GM20431 (cell line): Measurements from ENCODE around the gene MARCHF4.

Experiments
- in situ Hi-C: fragments of 300-500 bp; cut with MseI, MboI; formaldehyde crosslinking; loops from one replicate; pipeline ENCODE4 v1.15.0; 2020; ENCODE audit warnings: low sequenced_read_pairs; ENCODE audit not compliant: unreplicated experiment

The MARCHF4 gene, protein sequence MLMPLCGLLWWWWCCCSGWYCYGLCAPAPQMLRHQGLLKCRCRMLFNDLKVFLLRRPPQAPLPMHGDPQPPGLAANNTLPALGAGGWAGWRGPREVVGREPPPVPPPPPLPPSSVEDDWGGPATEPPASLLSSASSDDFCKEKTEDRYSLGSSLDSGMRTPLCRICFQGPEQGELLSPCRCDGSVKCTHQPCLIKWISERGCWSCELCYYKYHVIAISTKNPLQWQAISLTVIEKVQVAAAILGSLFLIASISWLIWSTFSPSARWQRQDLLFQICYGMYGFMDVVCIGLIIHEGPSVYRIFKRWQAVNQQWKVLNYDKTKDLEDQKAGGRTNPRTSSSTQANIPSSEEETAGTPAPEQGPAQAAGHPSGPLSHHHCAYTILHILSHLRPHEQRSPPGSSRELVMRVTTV

DNA sequence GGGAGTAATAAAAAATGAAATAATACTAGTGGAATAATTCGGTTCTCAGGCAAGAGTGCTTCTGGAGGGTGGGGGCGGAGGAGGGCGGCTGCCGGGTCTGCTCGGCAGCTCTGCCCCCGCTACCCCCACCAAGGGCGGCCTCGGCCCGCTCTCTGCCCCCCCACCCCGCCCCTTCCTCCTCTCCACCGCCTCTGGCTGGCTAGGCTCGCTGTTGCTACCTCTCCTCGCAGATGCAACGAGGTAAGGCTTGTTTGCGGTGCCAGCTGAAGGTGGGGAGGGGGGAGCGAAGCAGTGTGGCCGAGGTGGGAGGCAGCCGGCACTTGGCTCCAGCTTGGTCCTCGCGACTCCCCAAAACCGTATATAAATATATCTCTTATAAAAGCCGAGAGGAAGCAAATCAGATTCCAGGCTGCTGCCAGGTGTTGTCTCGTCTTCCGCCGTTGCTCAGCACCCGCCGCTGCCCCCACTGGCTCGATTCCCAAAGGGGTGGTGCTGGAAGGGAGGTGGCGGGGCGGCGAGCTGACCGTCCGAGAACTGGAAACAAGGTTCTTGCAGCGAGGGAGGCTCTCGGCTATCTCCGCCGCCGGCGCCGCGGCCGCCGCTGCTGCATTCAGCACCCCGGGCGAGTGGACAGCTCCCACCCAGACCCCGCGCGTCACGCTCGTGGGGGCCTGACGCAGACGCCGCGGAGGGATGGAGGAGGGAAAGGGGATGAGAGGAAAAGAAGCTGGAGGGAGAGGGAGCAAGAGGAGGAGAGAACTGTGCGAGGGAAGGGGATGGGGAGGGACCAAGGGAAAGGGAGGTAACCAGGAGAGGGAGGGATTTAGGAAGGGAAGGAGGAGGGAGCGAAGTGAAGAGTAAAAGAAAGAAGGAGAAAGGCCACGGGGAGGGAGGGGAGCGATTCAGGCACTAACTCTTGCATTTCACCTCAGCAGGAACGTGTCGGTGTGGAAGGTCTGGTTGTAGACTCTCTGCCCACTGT is at the start of gene MARCHF4:
TSS of gene MARCHF4 (minus strand) at position 763 of the 982 bp plus-strand sequence. CDS start 2,223 bp downstream, outside the sequence.
- in situ Hi-C loops: no loop called here

GRCh38 chr2:216420367-216421101 is 48.3 kb upstream of the MARCHF4 start:
- in situ Hi-C loops: no loop called here

DNA sequence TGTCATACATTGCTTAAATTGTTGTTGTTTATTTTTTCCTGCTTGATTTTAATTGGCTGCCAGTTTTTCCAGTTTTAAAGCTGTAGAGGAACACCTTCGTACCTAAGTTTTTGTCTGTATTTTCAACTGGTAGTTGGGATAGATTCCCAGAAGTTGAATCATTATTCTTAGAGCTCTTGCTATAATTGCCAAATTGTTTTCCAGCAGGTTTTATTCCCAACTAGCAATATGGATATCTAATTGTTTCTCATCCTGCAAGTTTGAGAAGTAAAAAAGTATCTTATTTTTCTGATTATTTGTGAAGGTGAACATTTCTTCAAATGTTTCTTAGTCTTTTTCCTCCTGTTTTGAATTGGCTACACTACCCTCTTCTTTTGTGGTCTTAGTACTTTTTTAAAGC is 46.7 kb upstream of the MARCHF4 start:
- in situ Hi-C loops: no loop called here

- in situ Hi-C loops: no loop called here
These were observed 44.5 kb upstream of the MARCHF4 start for GRCh38 chr2:216416571-216417307.

DNA sequence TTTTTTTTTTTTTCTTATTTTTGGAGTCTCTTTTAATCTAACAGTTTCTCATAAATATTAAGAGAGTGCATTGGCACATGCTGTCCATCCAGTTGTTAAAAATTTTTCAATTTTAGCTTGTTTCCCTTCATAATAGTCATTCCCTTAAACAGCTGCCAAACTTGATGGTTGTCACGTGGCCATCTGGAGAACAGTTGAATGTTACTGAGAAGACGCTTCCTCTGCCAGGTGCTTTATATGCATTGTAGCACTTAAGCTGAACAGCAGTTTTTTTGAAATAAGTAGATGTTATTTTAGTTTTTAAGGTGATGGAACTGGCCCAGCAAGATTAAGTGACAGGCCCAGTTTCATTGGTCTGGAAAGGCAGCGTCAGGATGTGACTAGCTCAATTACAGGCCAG is 43.3 kb upstream of the MARCHF4 start:
- in situ Hi-C loops: no loop called here

DNA sequence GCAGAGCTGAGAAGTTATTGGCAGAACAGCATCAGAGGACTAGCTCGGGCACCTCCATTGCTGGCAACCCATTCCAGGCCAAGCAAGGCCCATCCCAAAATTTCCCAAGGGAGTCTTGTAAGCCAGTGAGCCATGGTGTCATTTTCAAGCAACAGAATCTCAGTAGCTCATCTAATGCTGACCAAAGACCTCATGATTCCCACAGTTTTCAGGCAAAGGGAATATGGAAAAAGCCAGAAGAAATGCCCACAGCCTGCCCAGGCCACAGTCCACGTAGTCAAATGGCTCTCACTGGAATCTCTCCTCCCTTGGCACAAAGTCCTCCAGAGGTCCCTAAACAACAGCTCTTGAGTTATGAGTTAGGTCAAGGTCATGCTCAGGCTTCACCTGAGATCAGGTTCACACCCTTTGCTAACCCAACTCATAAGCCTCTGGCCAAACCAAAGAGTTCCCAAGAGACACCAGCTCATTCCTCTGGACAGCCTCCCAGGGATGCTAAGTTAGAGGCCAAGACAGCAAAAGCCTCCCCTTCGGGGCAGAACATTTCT is 42.6 kb upstream of the MARCHF4 start:
- in situ Hi-C loops: no loop called here

DNA sequence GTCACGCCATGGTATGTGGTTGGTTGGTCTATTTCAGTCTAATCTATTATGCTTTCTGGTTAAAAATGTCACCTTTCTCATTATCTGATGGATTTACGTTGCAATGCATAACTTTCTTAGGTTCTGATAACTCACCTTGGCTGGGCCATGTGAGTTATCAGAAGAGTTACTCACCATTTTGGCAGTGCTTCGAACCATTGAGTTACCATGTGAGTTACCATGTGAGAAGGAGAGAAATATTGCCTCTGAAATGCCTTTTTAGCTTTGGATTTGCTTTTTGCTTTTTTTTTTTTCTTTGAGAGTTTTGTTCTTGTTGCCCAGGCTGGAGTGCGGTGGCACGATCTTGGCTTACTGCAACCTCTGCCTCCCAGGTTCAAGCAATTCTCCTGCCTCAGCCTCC is 41.6 kb upstream of the MARCHF4 start:
- in situ Hi-C loops: no loop called here

GRCh38 chr2:216412022-216412999 is 40.0 kb upstream of the MARCHF4 start, which contains the start of gene SMARCAL1:
TSS of gene SMARCAL1 (plus strand) at chr2:216412484. CDS start at chr2:216414705, 2,221 bp downstream.
- in situ Hi-C loops: no loop called here

DNA sequence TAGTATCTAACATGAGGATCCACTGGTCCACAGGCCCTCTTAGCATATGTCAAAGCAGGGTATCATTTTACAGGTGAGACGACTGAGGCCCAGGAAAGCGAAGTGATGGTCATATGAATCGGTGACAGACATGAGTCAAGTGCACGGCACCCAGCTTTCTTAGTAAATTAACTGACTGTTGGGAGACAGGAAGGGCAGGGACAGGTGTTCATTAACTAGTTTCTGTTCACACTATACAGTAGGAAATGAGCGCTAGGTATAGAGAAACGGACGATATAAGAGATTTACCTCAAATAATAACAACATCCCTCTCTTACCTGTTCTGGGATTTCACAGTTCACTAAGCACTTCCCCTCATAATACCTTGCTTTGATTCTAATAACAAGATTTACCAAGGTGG is 38.3 kb upstream of the MARCHF4 start:
- in situ Hi-C loops: no loop called here

DNA sequence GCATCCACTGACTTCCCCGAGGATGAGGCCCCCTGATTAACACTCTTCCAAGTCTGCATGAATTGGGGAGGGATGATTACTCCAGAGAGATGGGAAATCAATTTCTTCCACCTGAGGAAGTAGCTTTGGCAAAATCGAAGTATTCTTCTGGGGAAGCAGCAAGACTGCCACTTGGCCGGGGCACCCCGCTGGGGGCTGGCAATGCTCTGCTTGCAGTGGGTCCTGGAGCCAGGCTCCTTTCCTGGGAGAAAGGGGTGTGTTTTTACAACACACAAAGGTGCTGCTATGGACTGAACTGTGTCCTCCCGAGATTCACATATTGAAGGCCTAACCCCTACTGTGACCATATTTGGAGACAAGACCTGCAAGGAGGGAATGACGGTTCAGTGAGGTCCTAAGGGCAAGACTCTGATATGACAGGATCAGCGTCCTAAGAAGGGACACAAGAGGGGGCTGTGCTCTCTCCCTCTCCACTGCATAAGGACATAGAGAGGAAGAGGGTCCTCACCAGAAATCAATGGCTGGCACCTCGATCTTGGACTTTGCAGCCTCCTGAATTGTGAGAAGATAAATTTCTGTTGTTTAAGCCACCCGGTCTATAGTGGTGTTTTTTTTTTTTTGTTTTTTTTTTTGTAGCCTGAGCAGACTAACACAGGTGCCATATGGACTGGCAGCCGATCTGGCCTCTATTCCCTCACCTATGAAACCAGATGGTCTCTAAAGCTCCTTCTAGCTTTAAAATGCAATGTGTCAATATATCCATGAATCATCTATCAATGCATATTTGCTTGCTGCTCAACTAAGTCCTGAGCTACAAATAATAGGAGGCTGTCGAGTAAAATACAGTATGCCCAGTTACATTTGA is 36.4 kb upstream of the MARCHF4 start:
- in situ Hi-C loops: no loop called here

GRCh38 chr2:216406826-216407225 is 34.5 kb upstream of the MARCHF4 start:
- in situ Hi-C loops: no loop called here

- in situ Hi-C loops: no loop called here
These were observed 33.3 kb upstream of the MARCHF4 start for GRCh38 chr2:216405588-216405987.

DNA sequence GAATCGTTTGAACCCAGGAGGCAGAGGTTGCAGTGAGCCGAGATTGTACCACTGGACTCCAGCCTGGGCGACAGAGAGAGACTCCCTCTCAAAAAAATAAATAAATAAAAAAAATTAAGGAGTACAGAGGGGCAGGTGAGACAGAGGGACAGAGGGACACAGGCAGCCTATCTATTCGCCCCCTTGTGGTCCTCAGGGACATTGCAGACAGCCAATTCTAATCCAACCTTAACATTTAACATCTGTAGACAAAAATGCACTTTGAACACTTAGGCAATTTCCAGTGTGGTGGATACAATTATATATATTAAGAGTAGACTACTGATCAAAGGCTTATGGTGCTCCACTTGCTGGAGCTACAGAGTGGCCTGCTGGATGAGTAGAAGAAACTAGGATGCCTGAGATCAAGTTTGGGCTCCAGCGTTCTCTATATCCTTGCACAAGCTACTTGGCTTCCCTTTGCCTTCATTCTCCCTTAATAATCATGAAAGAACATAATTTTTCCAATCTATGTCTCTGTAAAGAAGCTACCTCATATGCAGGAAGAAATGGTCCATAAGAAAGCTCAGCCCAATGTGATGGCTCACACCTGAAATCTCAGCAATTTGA is 31.8 kb upstream of the MARCHF4 start:
- in situ Hi-C loops: no loop called here

- in situ Hi-C loops: no loop called here
These were observed 30.5 kb upstream of the MARCHF4 start for GRCh38 chr2:216402751-216403150.

DNA sequence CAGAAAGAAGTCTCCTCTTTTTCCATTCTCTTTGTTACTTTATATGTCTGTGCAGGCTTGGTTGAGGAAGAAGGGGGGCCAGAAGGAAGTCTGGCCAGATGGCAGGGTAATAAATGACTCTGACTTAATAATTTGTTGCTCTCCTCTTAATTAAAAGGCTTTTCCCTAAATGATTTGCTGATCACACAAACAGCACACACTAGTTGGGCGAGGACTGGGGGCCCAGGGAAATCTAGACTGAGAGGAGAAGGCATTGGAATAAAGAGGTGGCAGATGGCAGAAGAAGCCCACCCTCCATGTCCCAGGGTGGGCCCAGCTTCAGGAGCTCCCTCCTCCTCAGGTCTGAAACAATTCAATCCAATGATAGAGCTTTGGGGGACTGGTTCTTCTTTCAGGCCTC is 27.3 kb upstream of the MARCHF4 start:
- in situ Hi-C loops: no loop called here

DNA sequence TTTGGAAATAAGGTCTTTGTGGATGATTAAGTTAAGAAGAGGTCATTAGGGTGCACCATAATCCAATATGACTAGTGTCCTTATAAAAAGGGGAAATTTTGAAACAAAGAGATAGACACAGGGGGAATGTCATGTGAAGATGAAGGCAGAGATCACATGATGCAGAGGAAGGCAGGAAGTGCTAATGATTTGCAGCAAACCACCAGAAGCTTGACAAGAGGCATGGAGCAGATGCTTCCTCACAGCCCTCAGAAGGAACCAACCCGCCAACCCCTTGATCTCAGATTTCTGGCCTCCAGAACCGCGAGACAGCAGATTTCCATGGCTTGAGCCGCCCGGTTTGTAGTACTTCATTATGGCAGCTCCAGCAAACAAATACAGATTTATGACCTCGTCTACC is 22.6 kb upstream of the MARCHF4 start:
- in situ Hi-C loops: no loop called here
